Superior temporal gyrus (tissue), 1 donor: Measurements from ENCODE around the gene NR2C2AP.
A peak's percentile ranks its signal among the peaks of the same experiment; 100 is the strongest.
"Not testable (repeated sequence)": the region's sequence is repeated elsewhere in the genome, so short reads cannot be mapped to it uniquely, and the experiment has no call there.

ENCODE experiments used
- DNase-seq: peaks from one replicate; pipeline ENCODE4 v3.0.0-alpha.2; 2016; ENCODE audit errors: extremely low spot score

The NR2C2AP gene, protein sequence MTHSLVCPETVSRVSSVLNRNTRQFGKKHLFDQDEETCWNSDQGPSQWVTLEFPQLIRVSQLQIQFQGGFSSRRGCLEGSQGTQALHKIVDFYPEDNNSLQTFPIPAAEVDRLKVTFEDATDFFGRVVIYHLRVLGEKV

GRCh38 chr19:19203012-19203856, at the start of gene NR2C2AP:
TSS of gene NR2C2AP (minus strand) at chr19:19203414. CDS start at chr19:19203060, 354 bp downstream.
- peak; percentile 94 for DNase-seq

- DNase-seq, result no peak
These were observed 47.1 kb upstream of the NR2C2AP start for GRCh38 chr19:19250196-19250801.

- DNase-seq, result no peak
These were observed 37.3 kb upstream of the NR2C2AP start for GRCh38 chr19:19240476-19240875.

DNA sequence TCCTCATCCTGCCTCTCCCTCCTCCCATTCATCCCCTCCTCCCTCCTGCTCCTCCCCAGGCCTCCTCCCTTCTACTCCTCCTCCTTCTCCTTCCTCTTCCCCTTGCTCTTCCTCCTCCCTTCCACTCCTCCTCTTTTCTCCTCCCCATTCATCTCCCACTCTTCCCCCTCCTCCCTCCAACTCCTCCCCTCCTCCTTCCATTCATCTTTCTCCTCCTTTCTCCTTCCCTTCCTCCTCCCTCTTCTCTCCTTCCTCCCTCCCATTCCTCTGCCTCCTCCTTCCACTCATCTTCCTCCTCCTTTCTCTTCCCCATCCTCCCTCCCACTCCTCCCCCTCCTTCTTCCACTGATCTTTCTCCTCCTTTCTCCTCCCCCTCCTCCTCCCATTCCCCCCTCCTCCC, 36.5 kb upstream of the NR2C2AP start:
- DNase-seq, result no peak

GRCh38 chr19:19238126-19238894, 35.1 kb upstream of the NR2C2AP start:
- no peak for DNase-seq

- no peak for DNase-seq
These were observed 33.0 kb upstream of the NR2C2AP start for GRCh38 chr19:19236173-19236572.

DNA sequence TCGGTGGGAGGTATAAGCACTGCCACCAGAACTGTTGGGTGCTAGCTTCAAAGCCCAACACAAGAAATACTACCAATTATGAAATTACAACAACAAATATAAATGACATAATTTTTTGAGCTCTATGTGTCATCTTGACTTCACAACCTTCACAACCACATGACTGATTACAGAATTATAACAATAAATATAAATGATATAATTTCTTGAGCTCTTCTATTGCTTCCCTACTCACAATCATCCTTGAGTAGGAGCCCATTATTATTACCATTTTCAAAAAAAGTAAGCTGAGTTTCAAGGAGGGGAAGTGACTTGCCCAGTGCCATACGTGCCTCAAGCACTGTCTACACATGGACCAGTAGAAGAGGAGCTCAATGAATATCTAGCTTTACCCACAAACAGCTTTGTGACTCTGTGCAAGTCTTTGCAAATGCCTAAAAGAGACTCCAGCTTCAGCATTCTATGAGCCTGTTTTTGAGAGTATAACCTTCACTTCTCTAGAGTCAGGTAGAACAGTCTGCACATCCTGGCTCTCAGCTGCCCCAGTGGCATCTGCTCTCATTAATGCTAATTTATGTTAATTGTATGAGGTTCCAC, 31.1 kb upstream of the NR2C2AP start:
- no peak for DNase-seq

GRCh38 chr19:19232261-19232721, 29.1 kb upstream of the NR2C2AP start:
- DNase-seq, result peak; percentile 30

- no peak for DNase-seq
These were observed 27.8 kb upstream of the NR2C2AP start for GRCh38 chr19:19230999-19231398.

GRCh38 chr19:19229701-19230100, 26.5 kb upstream of the NR2C2AP start:
- DNase-seq, result no peak

- DNase-seq, result no peak
These were observed 24.0 kb upstream of the NR2C2AP start for GRCh38 chr19:19227217-19227616.

- DNase-seq, result no peak
These were observed 23.4 kb upstream of the NR2C2AP start for GRCh38 chr19:19226663-19227062.

- DNase-seq, result no peak
These were observed 23.0 kb upstream of the NR2C2AP start for GRCh38 chr19:19226204-19226603.

DNA sequence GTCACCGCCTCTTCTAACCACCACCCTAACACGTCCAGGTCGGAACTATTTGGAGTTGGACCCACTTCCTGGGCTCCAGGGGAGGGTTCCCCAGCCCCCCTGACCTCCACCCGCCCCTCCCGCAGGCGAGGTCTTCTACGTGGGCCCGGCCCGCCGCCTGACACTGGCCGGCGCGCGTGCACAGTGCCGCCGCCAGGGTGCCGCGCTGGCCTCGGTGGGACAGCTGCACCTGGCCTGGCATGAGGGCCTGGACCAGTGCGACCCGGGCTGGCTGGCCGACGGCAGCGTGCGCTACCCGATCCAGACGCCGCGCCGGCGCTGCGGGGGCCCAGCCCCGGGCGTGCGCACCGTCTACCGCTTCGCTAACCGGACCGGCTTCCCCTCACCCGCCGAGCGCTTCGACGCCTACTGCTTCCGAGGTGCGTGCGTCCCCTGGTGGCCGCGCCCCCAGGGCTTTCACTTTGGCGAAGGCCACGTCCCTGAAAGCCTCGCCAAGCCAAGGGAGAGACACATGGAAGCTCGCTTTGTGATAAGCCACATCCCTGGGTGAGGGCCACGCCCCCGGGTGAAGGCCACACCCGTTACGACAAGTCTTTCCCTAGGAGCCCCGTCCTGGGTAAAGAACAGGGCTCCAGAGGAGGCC, 21.8 kb upstream of the NR2C2AP start:
- no peak for DNase-seq

GRCh38 chr19:19224150-19224851, 21.1 kb upstream of the NR2C2AP start:
- no peak for DNase-seq

GRCh38 chr19:19223636-19224035, 20.4 kb upstream of the NR2C2AP start:
- DNase-seq, result no peak

GRCh38 chr19:19223060-19223459, 19.8 kb upstream of the NR2C2AP start:
- DNase-seq, result no peak

DNA sequence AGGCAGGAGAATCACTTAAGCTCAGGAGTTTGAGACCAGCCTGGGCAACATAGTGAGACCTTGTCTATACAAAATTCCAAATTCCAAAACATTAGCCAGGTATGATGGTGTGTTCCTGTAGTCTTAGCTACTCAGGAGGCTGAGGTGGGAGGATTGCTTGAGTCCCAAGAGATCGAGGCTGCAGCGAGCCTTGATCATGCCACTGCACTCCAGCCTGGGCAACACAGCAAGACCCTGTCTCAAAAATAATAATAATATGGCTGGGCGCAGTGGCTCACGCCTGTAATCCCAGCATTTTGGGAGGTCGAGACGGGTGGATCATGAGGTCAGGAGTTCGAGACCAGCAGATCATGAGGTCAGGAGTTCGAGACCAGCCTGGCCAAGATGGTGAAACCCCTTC, 17.8 kb upstream of the NR2C2AP start:
- not testable (repeated sequence) for DNase-seq

DNA sequence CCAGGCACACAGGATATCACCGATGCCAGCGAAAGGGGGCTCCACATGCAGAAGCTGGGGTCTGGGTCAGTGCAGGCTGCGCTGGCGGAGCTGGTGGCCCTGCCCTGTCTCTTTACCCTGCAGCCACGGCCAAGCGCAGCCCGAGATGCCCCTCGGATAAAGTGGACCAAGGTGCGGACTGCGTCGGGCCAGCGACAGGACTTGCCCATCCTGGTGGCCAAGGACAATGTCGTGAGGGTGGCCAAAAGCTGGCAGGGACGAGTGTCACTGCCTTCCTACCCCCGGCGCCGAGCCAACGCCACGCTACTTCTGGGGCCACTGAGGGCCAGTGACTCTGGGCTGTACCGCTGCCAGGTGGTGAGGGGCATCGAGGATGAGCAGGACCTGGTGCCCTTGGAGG, 15.7 kb upstream of the NR2C2AP start:
- no peak for DNase-seq

DNA sequence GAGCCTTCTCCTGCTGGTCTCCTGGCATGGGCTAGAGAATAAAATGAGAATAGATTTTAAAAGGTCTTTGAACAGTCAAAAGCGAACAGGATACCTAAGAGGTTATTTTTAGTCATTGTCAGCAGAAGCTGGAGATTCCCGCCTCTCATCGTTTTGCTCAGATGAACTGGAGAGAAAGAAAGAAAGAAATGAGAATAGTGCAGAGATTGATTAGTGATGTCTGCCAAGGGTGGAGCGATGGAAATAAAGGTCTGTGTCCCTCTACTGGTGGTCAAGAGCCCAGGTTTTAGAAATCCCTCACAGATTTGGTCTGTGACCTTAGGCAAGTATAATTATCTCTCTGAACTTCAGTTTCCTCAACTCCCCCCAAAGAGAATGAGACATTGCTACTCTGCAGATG, 13.9 kb upstream of the NR2C2AP start:
- no peak for DNase-seq

DNA sequence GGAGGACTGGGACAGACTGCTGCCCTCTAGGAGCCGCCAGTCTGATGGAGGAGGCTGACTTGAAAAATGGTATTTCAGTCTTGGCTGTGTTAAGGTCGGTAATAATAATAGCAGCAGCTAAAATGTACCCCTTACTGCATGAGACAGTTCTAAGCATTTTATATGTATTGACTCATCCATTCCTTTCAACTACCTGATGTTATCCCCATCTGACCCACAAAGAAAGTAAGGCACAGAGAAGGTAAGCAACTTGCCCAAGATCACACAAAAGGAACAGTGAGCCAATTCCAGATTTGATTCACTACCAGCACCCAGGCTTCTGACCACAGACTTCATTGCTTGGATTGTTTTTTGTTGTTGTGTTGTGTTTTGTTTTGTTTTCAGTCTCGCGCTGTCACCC, 12.6 kb upstream of the NR2C2AP start:
- DNase-seq, result no peak
